Stimulated activated CD8-positive, alpha-beta memory T cell treated with anti-CD3 and anti-CD28 coated beads, Interleukin-7, amount 100 ng/mL, for 48 hours (primary cell): Measurements from ENCODE around the gene CDC5L.

Source experiments
- DNase-seq, 2 donors: peaks; one replicate each; pipeline ENCODE4 v3.0.0-alpha.2; 2020; ENCODE audit warnings: low read depth in 1 of 2; ENCODE audit errors: extremely low read depth in 1 of 2

CDC5L gene

DNA sequence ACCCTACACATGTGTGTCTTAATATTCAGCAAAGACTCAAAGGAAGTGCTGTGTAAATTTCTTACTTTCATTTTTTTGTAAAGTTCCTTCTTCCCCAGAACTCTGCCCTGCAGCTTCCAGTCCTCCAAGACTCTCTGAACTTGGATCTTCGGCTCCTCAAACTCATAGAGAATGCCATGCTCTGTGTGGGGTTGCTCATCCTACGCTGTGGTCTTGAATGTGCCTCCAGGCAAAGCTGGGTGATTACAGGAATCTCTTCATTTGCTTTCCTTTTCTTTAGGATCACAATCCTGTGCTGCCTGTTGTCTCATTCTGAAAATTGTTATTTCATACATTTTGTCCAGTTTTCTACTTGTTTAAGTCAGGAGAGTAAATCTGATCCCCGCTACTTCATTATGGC, 14.5 kb upstream of the CDC5L start:
- DNase-seq: no peak

GRCh38 chr6:44373787-44374186, 13.7 kb upstream of the CDC5L start:
- no peak for DNase-seq

- DNase-seq: no peak
Measured at GRCh38 chr6:44375071-44375470, 12.4 kb upstream of the CDC5L start.

DNA sequence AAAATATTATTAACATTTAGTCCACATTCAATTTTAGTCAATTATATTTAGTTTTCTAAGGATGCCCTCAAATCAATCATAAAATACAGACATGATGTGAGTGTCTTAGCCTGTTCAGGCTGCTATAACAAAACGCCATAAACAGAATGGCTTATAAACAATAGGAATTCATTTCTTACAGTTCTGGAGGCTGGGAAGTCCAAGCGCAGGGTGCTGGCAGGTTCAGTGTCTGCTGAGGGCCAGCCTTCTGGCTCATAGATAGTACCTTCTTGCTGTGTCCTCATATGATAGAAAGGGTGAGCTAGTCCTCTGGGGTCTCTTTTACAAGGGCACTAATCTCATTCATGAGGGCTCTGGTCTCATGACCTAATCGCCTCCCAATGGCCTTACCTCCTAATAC, 10.0 kb upstream of the CDC5L start:
- no peak for DNase-seq

- DNase-seq: no peak
Measured at GRCh38 chr6:44377971-44378370, 9.5 kb upstream of the CDC5L start.

DNA sequence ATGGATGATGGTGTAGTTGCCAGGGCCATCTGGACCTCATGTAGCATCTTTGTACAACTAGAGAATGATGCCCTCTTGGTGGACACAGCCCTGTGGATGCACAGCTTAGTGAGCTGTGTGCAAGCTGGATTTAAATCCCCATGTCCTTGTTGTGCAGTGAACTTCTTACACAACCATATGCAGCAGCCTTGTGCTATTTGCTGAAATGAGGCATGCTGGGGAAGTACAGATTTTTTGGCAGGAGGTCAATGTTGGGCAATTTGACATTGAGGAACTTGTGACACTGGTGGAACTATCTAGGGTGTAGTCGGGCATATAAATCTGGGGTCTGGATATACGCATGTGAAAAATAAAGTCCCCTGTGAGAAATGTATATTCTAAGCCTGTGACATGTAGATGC, 5.8 kb upstream of the CDC5L start:
- DNase-seq: no peak

GRCh38 chr6:44386364-44386928, 1.1 kb upstream of the CDC5L start:
- DNase-seq: no peak

- DNase-seq: no peak
Measured at GRCh38 chr6:44386929-44387345, 569 bp upstream of the CDC5L start.

GRCh38 chr6:44388135-44388487, 605 bp downstream of the CDC5L start:
- DNase-seq: no peak

- DNase-seq: no peak
Measured at GRCh38 chr6:44388887-44389286, 1.4 kb downstream of the CDC5L start.

GRCh38 chr6:44390158-44390683, 2.7 kb downstream of the CDC5L start:
- DNase-seq: no peak

GRCh38 chr6:44395501-44395900, 8.0 kb downstream of the CDC5L start:
- no peak for DNase-seq

DNA sequence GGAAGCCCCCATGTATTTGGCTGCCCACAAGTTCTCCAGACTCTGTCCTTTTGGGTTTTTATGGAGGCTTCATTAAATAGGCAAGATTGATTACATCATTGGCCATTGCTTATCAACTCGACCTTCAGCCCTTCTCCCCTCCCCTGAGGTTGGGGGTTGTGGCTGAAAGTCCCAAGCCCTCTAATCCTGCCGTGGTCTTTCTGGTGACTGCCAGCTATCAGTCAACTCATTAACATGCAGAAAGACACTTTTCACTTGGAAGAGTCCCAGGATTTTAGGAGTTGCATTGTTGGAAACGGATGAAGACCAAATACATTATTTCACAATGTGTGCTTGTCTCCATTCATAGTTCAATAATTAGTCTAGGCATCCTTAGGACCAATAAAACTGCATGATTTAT, 9.5 kb downstream of the CDC5L start:
- DNase-seq: no peak

DNA sequence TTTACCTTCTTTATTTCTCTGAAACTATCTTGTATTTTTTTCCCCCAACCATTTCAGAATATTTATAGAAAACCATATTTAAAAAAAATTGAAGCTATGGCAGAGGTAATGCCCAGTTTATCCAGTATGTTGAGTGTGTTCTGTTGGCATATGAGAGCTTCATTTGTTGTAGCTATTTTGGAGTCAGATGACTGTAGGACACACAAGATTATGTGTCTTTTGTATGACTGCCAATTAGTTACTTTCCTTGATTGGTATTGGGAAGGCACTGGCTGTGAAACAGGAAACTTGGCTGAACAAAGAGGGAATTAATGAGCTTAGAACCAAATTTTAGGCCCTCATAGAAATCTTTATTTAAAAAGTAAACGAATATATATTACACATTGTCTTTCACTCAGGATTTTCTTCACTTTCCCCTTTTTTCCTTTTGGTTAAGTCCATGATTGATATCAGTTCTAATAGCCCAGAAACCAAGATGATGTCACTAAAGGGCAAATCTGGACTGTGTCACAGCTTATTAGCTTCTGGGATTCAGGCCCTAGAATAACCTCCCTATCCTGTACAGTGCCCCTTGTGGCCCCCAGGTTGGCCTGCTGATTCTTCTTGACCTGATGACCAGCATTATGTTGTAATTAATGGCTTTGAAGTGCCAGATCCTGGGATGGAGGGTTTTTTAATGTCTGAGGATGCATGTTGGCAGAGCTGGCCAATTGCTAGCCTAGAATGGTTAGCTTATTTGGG, 10.1 kb downstream of the CDC5L start:
- no peak for DNase-seq

GRCh38 chr6:44399991-44400390, 12.5 kb downstream of the CDC5L start:
- no peak for DNase-seq

GRCh38 chr6:44400572-44400971, 13.1 kb downstream of the CDC5L start:
- no peak for DNase-seq

DNA sequence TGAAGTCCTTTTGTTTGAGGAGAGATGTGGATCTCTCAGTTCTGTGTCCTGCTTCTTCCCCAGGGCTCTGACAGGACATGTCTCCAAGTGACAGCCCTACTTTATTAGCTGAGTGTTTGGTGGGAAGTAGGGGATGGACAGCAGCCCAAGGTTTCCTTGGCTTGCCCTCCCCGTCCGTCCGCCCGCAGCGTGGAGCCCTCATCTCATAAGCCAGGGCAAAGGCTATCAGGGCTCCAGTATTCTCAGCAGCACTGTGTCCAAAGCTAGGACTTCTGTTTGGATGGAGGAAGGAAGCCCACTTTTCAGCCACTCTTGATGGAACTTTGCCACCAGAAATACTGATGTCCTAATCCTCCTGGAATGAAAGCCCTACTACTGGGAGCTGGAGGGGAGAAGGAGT, 13.6 kb downstream of the CDC5L start:
- DNase-seq: no peak

- DNase-seq: no peak
Measured at GRCh38 chr6:44404022-44404714, 16.7 kb downstream of the CDC5L start.

DNA sequence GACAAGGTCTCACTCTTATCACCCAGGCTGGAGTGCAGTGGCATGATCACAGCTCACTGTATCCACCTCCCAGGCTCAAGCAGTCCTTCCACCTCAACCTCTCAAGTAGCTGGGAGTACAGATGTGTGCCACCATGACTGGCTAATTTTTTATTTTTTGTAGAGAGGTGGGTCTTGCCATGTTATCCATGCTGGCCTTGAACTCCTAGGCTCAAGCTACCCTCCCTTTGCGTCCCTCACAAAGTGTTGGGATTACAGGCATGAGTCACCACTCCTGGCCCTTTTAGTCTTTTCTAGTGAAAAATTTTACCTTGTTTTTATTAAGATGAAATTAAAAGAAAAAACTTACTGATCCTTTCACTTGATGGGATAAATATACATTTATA, 17.2 kb downstream of the CDC5L start:
- no peak for DNase-seq

- DNase-seq: no peak
Measured at GRCh38 chr6:44407951-44408670, 20.6 kb downstream of the CDC5L start.

DNA sequence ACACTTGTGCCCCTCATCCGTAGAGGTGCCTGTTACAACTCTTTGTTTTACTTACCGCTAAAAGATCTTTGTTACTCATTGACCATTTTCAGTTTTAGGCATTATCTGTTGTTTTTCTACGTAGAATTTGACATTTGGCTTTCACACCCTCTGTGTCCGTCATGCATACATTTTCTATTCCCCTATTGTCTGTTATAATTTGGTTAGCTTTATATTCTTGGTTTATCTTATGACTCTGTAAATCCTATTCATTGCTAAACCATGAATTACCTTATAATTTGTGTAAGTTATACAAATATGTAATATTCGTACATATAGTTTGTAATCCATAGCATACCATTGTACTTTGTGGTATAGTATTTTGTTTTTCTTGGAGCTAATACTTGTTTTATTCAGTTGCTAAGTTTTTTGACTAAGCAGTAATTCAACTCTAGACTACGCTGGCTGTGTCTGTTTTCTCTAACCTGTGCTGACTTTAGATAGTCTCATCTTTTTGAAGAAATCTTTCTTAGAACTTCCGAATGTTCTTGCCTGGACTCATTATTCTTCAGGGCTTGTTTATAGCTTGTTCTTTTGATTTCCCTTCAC, 21.8 kb downstream of the CDC5L start:
- DNase-seq: no peak
